Measurements from ENCODE around the gene PRSS53.

DNA sequence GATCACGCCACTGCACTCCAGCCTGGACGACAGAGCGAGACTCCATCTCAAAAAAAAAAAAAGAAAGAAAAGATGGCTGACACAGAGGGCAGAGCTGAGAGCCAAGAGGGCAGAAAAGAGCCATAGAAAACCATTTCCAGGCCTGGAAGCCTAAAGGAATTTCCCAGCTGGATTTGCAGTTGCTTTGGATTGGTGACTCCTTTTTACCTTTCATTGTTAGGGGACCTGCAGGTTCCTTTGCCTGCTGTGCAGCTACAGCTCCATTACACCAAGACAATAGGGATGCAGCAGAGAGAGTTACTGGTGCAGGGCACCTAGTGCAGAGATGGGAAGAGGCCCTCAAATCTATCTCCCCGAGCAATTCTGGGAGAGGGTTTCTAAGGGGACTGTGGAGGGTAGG is 33.1 kb downstream of the PRSS53 start:
- TF ChIP-seq, protein P1, sequence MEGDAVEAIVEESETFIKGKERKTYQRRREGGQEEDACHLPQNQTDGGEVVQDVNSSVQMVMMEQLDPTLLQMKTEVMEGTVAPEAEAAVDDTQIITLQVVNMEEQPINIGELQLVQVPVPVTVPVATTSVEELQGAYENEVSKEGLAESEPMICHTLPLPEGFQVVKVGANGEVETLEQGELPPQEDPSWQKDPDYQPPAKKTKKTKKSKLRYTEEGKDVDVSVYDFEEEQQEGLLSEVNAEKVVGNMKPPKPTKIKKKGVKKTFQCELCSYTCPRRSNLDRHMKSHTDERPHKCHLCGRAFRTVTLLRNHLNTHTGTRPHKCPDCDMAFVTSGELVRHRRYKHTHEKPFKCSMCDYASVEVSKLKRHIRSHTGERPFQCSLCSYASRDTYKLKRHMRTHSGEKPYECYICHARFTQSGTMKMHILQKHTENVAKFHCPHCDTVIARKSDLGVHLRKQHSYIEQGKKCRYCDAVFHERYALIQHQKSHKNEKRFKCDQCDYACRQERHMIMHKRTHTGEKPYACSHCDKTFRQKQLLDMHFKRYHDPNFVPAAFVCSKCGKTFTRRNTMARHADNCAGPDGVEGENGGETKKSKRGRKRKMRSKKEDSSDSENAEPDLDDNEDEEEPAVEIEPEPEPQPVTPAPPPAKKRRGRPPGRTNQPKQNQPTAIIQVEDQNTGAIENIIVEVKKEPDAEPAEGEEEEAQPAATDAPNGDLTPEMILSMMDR (IDR thresholded peaks at IDR 0.05), result no peak
- TF ChIP-seq POLR2A (IDR thresholded peaks at IDR 0.05) (no peak), EP300 (IDR thresholded peaks at IDR 0.05) (no peak)
